Measurements from ENCODE around the gene ZKSCAN5. TPM values are rescaled to one million over a fixed set of nuclear protein-coding genes. Genes with fewer than 3 reads are reported as not detected.
"Not testable (repeated sequence)": the region's sequence is repeated elsewhere in the genome, so short reads cannot be mapped to it uniquely, and the experiment has no call there.

ZKSCAN5 gene
- total RNA-seq, 2 experiments from 2014 or later = 13.9 TPM

DNA sequence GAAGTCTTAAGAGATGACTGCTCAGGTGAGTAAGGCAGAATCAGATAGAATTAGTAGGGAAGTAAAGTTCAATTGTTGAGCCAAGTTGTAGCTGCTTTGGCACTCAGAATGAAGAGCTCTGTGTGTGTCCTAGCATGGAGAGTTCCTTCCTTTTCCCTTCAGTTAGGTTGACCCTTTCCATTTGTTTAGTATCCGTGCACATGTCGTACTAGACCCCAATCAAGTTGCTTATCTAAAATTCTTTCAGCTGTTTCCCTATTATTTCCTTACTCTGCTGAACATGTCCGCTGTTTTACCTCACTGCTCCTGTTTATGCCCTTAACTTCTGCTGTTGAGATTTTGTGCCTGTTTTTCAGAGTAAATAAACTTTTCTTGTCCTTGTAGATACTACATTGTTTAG, 67.3 kb downstream of the ZKSCAN5 start:
- POLR2A ChIA-PET = interaction anchor here (0.9 to 2.5 kb wide), 2 partner anchors 13 to 52 kb away, joined by 3 to 14 read pairs; partner anchors contain the start of gene ZNF655
- CTCF ChIA-PET = no interaction called here

DNA sequence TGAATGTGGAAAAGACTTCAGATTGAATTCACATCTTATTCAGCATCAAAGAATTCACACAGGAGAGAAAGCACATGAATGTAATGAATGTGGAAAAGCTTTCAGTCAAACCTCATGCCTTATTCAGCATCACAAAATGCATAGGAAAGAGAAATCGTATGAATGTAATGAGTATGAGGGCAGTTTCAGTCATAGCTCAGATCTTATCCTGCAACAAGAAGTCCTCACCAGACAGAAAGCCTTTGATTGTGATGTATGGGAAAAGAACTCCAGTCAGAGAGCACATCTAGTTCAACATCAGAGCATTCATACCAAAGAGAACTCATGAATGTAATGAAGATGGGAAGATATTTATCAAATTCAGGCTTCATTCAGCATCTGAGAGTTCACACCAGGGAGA, 68.8 kb downstream of the ZKSCAN5 start:
- peaks cover 51% of the 10 kb centered on the region for H3K36me3 Mint-ChIP-seq (ENCODE audit: low read depth)
- H3K4me1 Mint-ChIP-seq (ENCODE audit: low read depth) = no peaks in the 10 kb centered on the region
- H3K27ac Mint-ChIP-seq = no peak overlapping the region
- ChIA-PET POLR2A (interaction anchor here (2.5 kb wide), 1 partner anchor 15 kb away, joined by 14 read pairs; the partner anchor contains the start of gene ZNF655), CTCF (no interaction called here)
- no peaks in the 10 kb centered on the region for H3K27me3 Mint-ChIP-seq (ENCODE audit: low read depth)
- no peaks in the 10 kb centered on the region for H3K9me3 Mint-ChIP-seq (ENCODE audit: insufficient read depth)
- ATAC-seq = no peak
- no peak for DNase-seq
- no peak overlapping the region for H3K4me3 Mint-ChIP-seq

More for the DNA sequence above, 67.3 kb downstream of the ZKSCAN5 start:
- Mint-ChIP-seq H3K4me1 (ENCODE audit: low read depth) (no peaks in the 10 kb centered on the region), H3K27ac (no peak overlapping the region), H3K4me3 (no peak overlapping the region), H3K9me3 (ENCODE audit: insufficient read depth) (no peaks in the 10 kb centered on the region), H3K27me3 (ENCODE audit: low read depth) (no peaks in the 10 kb centered on the region), H3K36me3 (ENCODE audit: low read depth) (peaks cover 51% of the 10 kb centered on the region)
- no peak for ATAC-seq
- DNase-seq = no peak

DNA sequence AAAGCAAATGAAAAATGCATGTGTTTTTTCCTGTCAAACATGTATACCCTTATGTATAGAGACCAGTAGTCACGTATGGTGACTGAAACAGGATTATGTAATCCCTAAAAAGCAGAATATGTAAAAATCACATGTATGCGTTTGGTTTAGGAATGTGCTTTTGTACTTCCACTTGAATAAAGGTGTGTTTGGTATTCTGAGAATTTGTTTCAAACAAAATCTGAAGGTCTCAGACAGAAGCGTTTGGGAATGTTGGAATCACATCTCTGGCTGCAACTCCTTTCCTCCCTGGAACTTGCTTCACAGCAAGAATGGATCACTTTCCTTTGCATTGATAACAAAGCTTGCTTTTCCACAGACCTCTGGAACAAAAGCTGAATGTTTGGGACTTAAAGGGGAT, 71.8 kb downstream of the ZKSCAN5 start:
- peaks cover 18% of the 10 kb centered on the region for H3K4me1 Mint-ChIP-seq (ENCODE audit: low read depth)
- no peaks in the 10 kb centered on the region for H3K27me3 Mint-ChIP-seq (ENCODE audit: low read depth)
- ChIA-PET CTCF (no interaction called here), POLR2A (no interaction called here)
- no peak overlapping the region for H3K27ac Mint-ChIP-seq
- no peak for DNase-seq
- no peaks in the 10 kb centered on the region for H3K9me3 Mint-ChIP-seq (ENCODE audit: insufficient read depth)
- ATAC-seq = no peak
- peaks cover 31% of the 10 kb centered on the region for H3K36me3 Mint-ChIP-seq (ENCODE audit: low read depth)
- H3K4me3 Mint-ChIP-seq = no peak overlapping the region

DNA sequence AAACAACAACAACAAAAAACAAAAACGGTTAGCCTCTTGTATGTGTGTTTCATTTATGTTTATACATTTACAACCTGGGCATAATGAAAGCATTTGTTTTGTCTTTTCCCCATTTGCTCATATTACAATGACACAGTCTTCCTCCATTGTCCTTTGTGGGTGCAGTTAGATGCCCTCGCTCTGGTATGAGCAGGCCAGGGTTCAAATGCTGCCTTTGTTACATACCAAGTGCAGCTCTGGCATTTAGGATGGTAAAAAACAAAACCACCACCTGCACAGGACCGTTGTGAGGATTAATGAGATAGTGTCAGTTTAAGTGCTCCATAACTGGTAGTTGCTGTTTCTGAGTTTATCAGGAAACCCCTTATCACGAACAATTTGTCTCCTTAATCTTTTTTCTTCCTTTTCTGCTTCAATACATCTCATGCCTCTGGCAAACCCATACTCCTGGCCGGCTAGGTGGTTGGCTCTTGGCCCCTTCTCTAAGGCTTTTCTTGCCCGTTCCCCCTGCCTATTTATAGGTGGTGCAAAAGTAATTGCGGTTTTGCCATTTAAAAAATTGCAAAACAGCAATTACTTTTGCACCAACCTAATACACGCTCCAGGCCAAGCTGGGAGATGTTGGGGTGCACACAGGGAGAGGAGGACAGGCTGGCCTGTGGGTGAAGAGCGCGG, 75.0 kb downstream of the ZKSCAN5 start:
- Mint-ChIP-seq H3K36me3 (ENCODE audit: low read depth) (peaks cover 4% of the 10 kb centered on the region), H3K27ac (no peak overlapping the region), H3K4me1 (ENCODE audit: low read depth) (peaks cover 20% of the 10 kb centered on the region), H3K9me3 (ENCODE audit: insufficient read depth) (no peaks in the 10 kb centered on the region), H3K4me3 (peak overlapping the region; percentile 76), H3K27me3 (ENCODE audit: low read depth) (no peaks in the 10 kb centered on the region)
- ATAC-seq (no peak), DNase-seq (no peak)
- ChIA-PET POLR2A (interaction anchor here (1.0 to 3.1 kb wide), 2 partner anchors 20 to 38 kb away, joined by 3 to 22 read pairs; partner anchors contain the start of genes ZNF655 and ZSCAN25), CTCF (interaction anchor here (1.5 kb wide), 1 partner anchor 74 kb away, joined by 4 read pairs; no protein-coding TSS in a partner anchor)

DNA sequence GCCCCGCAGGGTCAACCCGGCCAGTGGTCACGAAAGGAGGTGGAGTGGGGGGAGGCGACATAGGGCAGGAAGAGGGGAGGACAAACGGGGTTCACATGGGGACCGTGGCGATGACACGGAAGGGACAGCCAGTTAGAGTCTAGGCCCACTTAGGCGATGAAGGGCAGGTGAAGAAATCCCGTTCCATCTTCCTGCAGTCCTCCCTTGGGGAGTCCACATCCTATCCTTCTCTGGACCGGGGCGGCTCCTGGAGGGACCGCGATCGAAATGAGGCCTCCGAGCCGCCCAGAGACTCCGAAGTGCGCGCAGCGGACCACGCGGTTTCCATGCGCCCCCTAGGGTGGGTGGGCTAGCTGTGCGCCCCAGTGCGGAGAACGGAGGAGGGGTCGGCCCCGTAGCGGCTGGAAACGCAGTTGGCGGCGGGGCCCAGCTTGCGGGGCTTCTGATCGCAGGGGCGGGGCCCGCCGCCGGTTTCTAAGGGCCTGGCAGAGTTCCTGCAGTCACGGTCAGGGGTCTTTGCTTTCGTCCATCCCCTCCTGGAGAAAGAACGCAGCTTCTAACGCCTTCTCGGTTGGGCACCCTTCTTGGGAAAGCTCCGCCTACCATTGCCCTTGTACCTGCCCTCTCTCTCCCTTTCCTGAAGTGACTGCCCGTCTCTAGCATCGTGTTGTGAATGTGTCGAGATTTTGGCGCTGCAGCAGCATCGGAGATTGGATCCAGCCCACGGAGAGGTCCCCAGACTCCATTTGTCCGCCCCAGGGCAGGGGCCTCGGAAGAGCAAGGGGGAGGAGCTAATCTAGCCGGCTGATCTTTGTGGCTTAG, 75.7 kb downstream of the ZKSCAN5 start:
- Mint-ChIP-seq H3K4me3 (peak overlapping the region; percentile 76), H3K9me3 (ENCODE audit: insufficient read depth) (no peaks in the 10 kb centered on the region), H3K36me3 (ENCODE audit: low read depth) (peaks cover 2% of the 10 kb centered on the region), H3K27ac (peak overlapping the region; percentile 44), H3K27me3 (ENCODE audit: low read depth) (no peaks in the 10 kb centered on the region), H3K4me1 (ENCODE audit: low read depth) (peaks cover 20% of the 10 kb centered on the region)
- peak; percentile 77 for ATAC-seq
- peak; percentile 45 for DNase-seq
- ChIA-PET POLR2A (interaction anchor here (1.0 to 3.1 kb wide), 5 partner anchors 21 to 37 kb away, joined by 3 to 22 read pairs (median 4); partner anchors contain the start of genes ZNF655 and ZSCAN25), CTCF (interaction anchor here (1.5 kb wide), 1 partner anchor 75 kb away, joined by 4 read pairs; no protein-coding TSS in a partner anchor)

DNA sequence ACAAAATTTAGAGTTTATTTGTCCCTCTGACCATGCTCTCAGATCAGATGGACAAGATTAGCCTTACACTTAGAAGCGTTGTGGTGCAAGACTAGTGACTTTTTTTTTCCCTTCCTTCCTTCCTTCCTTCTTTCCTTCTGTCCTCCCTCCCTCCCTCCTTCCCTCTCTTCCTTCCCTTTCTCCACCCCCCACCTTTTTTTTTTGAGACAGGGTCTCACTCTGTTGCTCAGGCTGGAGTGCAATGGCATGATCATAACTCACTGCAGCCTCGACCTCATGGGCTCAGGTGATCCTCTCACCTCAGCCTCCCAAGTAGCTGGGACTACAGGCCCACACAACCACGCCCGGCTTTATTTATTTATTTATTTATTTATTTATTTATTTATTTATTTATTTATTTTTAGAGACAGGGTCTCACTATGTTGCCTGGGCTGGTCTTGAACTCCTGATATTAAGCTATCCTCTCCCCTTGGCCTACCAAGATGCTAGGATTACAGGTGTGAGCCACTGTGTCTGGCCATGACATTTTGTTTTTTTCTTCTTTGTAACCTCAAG, 76.4 kb downstream of the ZKSCAN5 start:
- not testable (repeated sequence) for ATAC-seq; H3K9me3 Mint-ChIP-seq (ENCODE audit: insufficient read depth); H3K36me3 Mint-ChIP-seq (ENCODE audit: low read depth); H3K27ac Mint-ChIP-seq; DNase-seq; H3K27me3 Mint-ChIP-seq (ENCODE audit: low read depth)
- POLR2A ChIA-PET = interaction anchor here (1.0 to 1.3 kb wide), 4 partner anchors 22 to 36 kb away, joined by 3 to 4 read pairs (median 4); partner anchors contain the start of gene ZSCAN25
- Mint-ChIP-seq H3K4me3 (peak overlapping the region; percentile 76), H3K4me1 (ENCODE audit: low read depth) (peaks cover 20% of the 10 kb centered on the region)
- CTCF ChIA-PET = interaction anchor here (1.5 kb wide), 1 partner anchor 76 kb away, joined by 4 read pairs; no protein-coding TSS in a partner anchor

Other genes starting within 250 kb of the ZKSCAN5 start
- not detected for gene MYH16, start 231.8 kb upstream of the ZKSCAN5 start, total RNA-seq
- 10 to 100 TPM; 51.4 to 56.1 TPM for gene ARPC1A, start 178.8 kb upstream of the ZKSCAN5 start, total RNA-seq
- gene ARPC1B, start 129.9 kb upstream of the ZKSCAN5 start, total RNA-seq = 100 to 1,000 TPM; 408 to 412 TPM
- gene PDAP1, start 96.1 kb upstream of the ZKSCAN5 start, total RNA-seq = 100 to 1,000 TPM; 104 TPM
- 100 to 1,000 TPM; 101 to 110 TPM for gene BUD31, start 95.7 kb upstream of the ZKSCAN5 start, total RNA-seq
- gene PTCD1, start 65.9 kb upstream of the ZKSCAN5 start, total RNA-seq = 10 to 100 TPM; 10.9 to 13.4 TPM
- gene CPSF4, start 65.7 kb upstream of the ZKSCAN5 start, total RNA-seq = 10 to 100 TPM; 64.0 to 65.8 TPM
- gene ATP5MF, start 38.5 kb upstream of the ZKSCAN5 start, total RNA-seq = 100 to 1,000 TPM; 437 to 479 TPM
- 10 to 100 TPM; 21.5 to 24.2 TPM for gene ZNF789, start 31.8 kb upstream of the ZKSCAN5 start, total RNA-seq
- gene ZNF394, start 4.4 kb upstream of the ZKSCAN5 start, total RNA-seq = 10 to 100 TPM; 48.3 to 58.1 TPM
- 1 to 10 TPM; 5.1 to 5.4 TPM for gene FAM200A, start 47.5 kb downstream of the ZKSCAN5 start, total RNA-seq
- 100 to 1,000 TPM; 101 to 108 TPM for gene ZNF655, start 54.0 kb downstream of the ZKSCAN5 start, total RNA-seq
- gene TMEM225B, start 93.6 kb downstream of the ZKSCAN5 start, total RNA-seq = 1 to 10 TPM; 1.2 to 1.4 TPM
- gene ZSCAN25, start 112.3 kb downstream of the ZKSCAN5 start, total RNA-seq = 10 to 100 TPM; 34.8 to 36.3 TPM
- not detected for gene CYP3A5, start 175.3 kb downstream of the ZKSCAN5 start, total RNA-seq
- gene CYP3A7, start 230.5 kb downstream of the ZKSCAN5 start, total RNA-seq = not detected